Measurements from ENCODE around the gene TRDMT1.
"Not testable (repeated sequence)": the region's sequence is repeated elsewhere in the genome, so short reads cannot be mapped to it uniquely, and the experiment has no call there.

TRDMT1 gene

DNA sequence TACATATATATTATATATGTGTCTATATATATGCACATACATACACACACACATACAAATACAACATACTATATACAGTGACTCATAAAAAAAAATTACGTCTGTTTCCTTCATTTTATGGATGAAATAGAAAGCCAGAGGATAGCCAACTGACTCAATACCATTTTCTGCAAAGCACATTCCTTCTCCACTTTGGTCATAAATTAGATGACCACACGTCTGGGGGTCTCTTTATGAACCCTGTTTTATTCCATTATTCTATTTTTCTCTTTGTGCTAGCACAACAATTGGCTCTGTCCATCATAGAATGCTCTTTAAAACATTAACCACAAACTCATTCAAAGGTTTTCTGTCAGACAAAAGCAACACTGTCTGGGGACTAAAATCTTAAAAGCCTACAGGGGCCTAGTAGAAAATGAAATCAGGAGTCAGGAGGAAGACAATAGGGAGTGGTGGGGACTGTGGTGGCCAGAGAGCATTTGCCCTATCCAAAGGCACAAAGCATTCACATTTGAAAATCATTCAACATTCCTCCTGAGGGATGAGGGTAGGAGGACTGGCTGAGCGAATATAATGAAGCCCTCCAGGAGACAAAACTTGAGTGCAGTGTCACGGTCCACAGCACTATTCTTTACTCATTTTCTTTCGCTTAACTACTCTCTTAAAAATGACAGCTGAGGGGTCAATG lies 76.1 kb downstream of the TRDMT1 start:
- DNase-seq = no peak

DNA sequence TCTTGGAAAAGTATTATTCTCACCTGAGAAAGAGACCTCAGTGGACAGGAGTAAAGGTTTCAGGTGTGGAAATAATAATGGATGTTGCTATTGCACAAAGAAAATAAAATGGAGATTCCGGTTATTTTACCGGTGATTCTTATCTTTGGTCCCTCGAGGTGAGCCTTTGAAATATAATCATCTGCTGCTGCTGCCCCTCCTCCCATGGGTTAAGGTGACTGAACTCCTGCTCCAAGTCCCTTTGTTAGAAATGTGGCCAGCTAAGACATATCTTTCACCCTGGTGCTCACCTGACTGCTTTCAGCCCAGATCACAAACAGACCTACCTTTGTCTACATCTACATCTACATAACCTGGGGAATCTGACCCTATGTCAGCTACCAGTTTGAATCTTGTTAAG lies 77.5 kb downstream of the TRDMT1 start:
- no peak for DNase-seq

DNA sequence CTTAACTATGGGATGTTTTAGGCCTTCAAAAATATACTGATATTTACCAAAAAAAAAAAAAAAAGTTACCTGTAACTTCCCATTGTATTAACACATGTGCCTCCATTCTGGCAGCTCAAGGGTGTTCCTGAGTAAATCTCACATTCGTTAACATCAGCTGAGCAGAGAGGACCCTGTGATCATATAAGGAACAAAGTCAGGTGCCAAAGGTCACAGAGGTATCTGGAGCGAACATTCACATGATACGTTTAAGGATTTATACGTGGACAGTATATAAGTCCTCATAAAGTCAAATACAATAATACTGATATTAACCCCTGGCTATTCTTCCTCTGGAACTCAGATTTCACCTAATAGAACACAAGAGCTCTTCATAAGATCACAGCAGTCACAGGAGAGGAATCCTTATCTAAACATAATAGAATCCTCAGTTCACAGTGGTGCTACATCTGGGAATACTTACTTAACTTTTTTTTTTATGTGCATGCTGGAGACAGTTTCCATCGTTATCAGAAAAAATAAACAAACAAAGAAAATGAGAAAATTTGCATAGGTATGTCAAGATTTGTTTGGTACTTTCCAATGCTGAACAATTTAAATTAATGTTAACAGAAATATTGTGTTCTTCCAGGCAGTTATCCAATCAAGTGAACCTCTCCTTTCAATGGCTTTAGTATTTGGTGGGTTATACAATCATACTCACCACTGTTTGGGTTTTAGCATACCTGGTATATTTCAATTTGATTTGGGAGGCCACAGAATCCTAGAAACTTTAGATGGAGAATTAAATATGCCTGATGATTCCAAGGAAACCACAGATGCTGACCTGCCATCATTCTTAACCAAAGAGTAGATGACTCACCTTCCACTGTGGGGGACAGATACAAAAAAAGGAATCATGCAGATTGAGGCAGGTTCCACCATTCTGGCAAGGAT lies 78.5 kb downstream of the TRDMT1 start:
- no peak for DNase-seq

DNA sequence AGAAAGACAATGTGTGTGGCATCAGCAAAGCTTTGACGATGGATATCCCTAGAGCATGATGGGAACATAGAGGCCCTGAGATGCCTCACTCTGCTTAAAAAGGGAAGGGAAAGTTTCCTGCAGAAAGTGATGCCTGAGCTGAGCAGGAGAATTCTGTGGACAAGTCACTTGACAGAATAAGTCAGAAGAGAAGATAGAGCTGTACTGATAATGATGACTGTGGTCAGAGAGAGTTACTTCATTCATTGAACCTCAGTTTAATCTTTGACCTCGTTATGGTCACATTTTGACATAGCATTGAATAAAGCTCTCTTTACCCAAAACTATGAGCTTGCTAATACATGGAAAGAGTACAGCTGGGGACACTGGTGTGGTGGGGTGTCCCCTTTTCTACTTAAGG lies 79.4 kb downstream of the TRDMT1 start:
- DNase-seq = no peak

- DNase-seq = no peak
Measured at GRCh38 chr10:17120694-17121093, 80.8 kb downstream of the TRDMT1 start.

GRCh38 chr10:17119845-17120244 lies 81.6 kb downstream of the TRDMT1 start:
- no peak for DNase-seq

DNA sequence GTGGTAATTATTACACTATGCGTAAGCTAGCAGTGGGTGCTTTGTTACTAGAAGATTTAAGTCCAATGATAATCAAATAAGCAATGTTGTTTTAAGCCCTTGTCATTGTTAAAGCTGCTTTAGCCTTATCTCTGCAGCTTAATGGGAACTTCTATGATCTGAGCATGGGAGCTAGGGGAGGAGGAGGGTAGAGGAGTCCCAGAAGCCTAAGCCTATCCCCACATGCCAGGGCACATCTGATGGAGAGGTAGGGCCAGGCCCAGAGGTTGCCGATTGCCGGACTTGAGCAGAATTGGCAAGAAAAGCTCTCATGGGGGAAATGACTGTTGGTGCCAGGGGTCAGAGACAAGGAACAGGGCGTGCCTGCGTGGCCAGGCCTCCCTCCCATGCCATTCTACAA lies 85.3 kb downstream of the TRDMT1 start:
- DNase-seq = no peak

- no peak for DNase-seq
Measured at GRCh38 chr10:17115683-17116082, 85.8 kb downstream of the TRDMT1 start.

- not testable (repeated sequence) for DNase-seq
Measured at GRCh38 chr10:17114878-17115444, 86.5 kb downstream of the TRDMT1 start.

DNA sequence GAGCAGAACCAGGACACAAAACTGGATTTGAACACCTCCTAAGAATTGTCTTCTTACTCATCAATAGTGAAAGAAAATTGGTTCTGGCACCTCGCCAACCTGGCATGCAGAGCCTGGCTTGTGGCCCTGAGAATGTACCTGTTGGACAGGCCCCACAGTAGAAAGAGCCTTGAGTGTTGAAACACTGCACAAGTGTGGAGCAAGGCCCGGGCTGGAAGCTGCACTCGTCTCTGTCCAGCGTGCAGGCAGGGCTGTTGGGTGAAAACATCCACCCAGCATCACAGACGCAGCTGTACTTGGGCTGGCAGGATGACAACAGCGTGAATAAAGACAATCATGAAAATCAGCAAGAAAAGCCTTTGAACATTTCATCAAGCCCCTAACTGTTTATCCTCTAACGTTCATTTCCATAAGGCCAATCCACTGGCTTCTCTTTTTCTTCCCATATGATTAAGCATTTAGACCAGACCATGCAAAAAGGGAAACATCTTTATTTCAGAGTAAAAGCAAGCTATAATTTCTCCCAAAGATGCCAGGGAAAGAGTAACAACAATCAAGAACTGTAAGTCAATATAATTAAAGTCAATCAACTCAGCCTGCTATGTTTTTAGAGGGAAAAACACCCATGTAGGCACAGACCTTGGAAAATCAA lies 87.5 kb downstream of the TRDMT1 start:
- DNase-seq = no peak

DNA sequence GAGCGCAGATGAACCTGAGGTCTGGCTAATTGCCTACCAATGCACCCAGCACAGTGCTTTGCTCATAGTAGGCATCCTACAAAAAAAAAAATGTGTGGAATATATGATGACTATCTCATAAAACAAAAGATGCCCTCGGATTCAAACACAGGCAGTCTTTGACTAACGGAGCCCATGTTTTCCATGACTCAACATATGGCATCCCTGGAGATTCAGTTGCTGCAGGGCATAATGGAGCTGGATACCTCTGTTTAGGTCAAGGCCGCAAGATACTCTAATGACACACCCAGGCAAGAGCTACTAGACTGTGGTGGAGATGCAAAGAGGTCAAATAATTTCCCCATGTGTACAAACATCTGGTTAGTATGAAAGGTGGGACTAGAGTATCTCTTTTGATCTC lies 88.1 kb downstream of the TRDMT1 start:
- DNase-seq = no peak

DNA sequence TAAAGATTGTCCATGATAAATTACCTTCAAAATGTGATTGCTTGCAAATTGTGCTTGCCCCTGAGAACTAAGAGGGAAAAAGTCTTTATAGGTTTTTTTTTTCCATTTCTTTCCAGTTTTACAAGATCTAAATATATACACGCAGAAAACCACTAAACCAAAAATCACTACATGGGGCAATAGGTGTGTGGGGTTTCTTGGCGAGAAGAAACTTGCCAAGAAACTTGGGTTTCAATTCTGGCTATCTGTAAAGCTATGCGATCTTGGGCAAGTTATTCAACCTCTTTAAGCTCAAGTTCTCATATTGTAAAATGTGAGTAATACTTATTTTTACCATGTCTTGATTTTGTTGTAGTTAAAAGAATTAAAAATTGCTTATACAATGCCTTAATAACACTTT lies 88.9 kb downstream of the TRDMT1 start:
- no peak for DNase-seq

GRCh38 chr10:17109475-17110207 lies 91.8 kb downstream of the TRDMT1 start:
- no peak for DNase-seq

DNA sequence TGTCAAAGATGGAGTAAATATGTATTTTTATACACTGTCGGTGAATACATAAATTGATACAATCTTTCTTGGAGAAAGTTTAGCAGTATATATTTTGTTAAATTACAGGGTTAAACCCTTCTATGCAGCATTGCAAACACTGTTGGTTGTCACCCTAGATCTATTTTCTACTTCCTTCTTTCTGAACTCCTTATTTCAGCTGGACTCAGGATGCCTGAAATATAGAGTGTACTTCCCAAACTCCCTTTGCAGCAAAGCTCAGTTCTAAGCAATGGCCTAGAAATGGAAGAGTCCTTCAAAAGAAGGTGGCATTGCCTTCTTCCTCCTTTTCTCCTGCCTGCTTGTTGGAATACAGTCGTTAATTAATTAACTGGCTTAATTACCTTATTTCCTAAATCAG lies 92.4 kb downstream of the TRDMT1 start:
- DNase-seq = no peak

GRCh38 chr10:17106991-17107390 lies 94.5 kb downstream of the TRDMT1 start:
- DNase-seq = no peak

- DNase-seq = no peak
Measured at GRCh38 chr10:17101910-17102266, 99.6 kb downstream of the TRDMT1 start.

DNA sequence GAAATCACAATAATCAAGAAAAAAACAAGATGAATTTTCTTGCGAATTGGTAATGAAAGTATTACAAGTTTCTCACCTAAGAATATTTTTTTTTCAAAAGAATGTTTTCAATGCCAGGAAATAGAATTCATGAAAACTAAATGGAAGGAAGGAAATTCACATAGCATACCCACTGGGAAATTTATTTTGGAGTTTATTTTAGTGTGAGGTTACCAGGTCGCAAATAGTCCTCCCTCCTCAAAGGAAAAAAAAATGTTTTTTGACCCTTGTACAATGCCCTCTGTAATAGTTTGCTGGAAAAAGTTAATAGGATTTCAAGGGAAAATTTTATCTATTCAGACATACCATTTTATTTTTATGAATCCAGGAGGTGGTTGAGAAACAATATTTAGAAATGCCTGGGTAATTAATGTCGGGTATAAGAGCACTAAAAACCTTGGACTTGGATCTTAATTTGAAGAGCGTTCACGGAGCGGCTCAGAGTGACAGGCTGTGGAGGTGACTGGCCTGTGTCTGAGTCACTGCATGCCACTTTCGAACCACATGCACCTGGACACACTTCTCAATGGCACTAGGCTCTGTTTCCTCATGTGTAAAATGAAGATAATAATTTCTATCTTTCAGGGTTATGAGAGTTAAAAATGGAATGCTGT lies 100.1 kb downstream of the TRDMT1 start:
- DNase-seq = no peak

- DNase-seq = no peak
Measured at GRCh38 chr10:17100586-17100985, 100.9 kb downstream of the TRDMT1 start.

GRCh38 chr10:17098012-17098411 lies 103.5 kb downstream of the TRDMT1 start:
- no peak for DNase-seq
